GM19395 (cell line): ENCODE measurements around the gene CAMK1.
A peak's percentile ranks its signal among the peaks of the same experiment; 100 is the strongest.

ENCODE experiments used
- ATAC-seq: cut with Tn5 transposase; IDR thresholded peaks from one replicate; pipeline ENCODE4 v1.9.1; 2021; ENCODE audit warnings: mild to moderate bottlenecking, moderate library complexity; ENCODE audit not compliant: unreplicated experiment

Gene CAMK1

GRCh38 chr3:9769426-9770275 is at the start of gene CAMK1:
TSS of gene CAMK1 (minus strand) at chr3:9769947. CDS start at chr3:9767749, 2,198 bp downstream.
- ATAC-seq, result no peak

- ATAC-seq, result no peak
Observed at GRCh38 chr3:9818666-9819335, 49.1 kb upstream of the CAMK1 start.

DNA sequence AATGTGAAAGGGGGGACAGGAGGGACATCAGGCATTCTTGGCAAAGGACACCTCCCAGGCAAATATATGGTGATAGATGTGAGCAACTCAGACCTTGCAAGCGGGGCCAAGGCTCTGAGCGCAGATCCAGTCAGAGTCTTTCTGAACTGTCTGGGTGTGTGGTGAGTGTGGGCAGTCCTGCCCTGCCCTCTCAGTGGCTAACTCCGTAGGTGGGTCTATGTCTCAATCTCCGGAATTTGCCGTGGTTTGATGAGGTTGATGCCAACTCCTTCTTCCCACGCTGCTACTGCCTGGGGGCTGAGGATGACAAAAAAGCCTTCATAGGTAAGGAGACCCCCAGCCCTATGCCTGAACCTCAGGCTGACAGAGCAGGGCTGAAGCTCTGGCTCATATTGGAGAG is 47.7 kb upstream of the CAMK1 start:
- no peak for ATAC-seq

DNA sequence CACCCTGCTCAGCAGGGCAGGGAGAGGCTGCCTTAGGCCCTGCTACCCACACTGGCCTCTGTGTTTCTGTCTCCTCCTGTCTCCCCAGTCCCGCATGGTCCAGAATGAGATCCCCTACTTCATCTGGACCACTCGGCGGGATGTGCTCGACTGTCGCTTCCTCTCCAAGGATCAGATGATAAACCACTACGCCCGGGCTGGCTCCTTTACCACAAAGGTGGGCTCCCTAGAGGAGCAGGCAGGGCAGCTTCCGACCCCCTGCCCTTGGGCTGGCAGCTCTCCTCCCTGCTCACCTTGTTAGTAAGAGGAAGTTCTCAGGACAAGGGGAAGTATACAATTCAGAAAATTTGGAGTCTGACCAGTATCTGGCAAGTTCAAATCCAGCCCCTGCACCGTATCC is 46.2 kb upstream of the CAMK1 start:
- no peak for ATAC-seq

DNA sequence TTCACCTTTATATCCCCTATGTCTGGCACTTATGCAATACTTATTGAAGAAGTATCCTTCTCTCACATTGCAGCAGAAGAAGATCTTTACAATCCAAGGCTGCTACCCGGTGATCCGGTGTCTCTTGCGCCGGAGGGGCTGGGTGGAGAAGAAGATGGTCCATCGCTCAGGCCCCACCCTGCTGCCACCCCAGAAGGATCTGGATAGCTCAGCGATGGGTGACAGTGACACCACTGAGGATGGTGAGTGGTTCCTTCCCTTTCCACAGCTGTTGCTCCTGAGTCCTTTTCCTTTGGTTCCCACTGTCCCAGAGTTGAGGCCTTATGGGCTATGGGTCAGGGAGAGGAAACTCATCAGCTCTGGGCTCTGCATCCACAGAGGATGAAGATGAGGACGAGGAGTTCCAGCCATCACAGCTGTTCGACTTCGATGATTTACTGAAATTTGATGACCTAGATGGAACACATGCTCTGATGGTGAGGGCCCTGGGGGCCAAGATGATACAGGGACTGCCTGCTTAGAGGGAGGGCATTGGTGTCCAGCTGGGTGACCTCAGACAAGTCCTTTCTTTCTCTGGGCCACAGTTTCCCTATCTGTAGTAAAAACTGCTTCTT is 43.2 kb upstream of the CAMK1 start:
- ATAC-seq, result no peak

- no peak for ATAC-seq
Observed at GRCh38 chr3:9810846-9811245, 41.1 kb upstream of the CAMK1 start.

DNA sequence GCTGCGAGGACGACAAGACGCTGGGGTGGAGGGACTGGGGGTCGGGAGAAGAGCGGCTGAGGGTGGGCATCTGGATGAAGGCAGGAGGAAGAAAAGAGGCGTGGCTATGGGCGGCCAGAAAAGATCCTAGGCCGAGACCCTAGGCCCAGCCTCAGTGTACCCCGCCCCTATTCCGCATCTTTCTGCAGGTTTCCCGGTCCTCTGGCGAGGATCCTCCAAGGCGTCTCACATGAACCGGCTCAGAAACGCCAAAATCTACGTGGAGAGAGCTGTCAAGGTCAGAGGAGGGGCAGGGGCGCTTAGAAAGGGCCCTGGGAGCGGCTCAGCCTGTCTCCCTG is 40.7 kb upstream of the CAMK1 start:
- no peak for ATAC-seq

DNA sequence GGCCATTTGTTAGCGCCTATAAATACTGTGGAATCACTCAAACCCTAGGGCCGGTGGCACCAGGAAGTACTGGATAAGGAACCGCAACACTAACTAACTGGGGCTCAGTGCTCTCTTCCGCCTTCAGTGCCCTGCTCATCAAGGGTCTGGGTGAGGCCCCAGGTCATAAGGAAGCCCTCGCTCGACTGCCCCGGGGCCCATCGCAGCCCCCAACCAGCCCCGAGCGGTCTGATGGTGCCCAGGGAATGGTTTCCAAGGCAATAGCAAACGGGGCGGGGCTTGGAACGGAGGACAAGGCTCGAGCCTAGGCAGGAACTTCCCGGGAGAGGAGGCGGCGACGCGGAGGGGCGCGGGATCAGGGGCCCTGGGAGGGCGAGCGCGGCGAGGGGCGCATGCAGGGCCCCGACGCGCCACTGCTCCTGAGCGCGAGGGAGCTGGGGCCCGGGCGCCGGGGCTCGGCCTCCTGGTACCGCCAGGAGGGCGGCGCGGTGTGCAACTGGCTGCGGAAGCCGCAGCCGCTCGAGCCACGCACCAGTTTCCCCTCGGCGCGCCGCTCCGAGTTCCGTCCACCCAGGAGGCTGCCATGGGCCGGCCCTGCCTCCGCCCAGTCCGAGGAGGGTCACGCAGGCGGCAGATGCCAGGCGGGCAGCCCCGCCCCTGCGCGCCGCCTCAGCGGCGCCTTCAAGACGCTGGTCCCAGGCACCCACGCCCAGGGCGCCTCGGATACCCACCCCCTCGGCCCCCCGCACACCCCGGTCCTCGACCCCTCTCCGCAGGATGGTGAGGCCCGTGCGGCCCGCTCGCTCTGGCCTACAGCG is 40.1 kb upstream of the CAMK1 start, which contains the start of gene TTLL3:
TSS of gene TTLL3 (plus strand) at position 648 of the 818 bp plus-strand sequence. CDS start 400 bp downstream, outside the sequence.
- peak; percentile 49 for ATAC-seq

GRCh38 chr3:9809239-9809614 is 39.5 kb upstream of the CAMK1 start:
- ATAC-seq, result peak; percentile 15

GRCh38 chr3:9808345-9809037 is 38.7 kb upstream of the CAMK1 start:
- peak; percentile 52 for ATAC-seq

GRCh38 chr3:9807981-9808344 is 38.2 kb upstream of the CAMK1 start:
- ATAC-seq, result no peak

GRCh38 chr3:9806688-9807589 is 37.2 kb upstream of the CAMK1 start:
- ATAC-seq, result no peak

DNA sequence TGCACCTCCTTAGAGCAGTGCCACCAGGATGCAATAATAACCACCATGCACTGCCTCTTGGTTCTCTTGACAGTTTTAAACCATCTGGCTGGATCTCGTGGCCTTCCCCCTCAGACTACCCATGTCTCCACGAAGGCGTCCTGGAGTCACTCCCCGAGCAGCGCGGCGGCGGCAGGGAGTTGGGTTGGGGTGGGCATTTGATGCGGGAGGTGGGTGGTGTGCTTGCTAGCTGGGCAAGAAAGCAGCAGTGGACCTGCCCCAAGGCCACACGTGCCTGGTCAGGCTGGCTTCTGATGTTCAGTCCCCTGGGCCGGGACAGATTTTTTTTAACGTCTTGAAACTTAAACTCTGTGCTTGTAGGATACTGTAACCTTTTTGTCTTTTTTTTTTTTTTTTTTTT is 36.4 kb upstream of the CAMK1 start:
- no peak for ATAC-seq

GRCh38 chr3:9804996-9805395 is 35.2 kb upstream of the CAMK1 start:
- ATAC-seq, result no peak

GRCh38 chr3:9803494-9803893 is 33.7 kb upstream of the CAMK1 start:
- no peak for ATAC-seq

DNA sequence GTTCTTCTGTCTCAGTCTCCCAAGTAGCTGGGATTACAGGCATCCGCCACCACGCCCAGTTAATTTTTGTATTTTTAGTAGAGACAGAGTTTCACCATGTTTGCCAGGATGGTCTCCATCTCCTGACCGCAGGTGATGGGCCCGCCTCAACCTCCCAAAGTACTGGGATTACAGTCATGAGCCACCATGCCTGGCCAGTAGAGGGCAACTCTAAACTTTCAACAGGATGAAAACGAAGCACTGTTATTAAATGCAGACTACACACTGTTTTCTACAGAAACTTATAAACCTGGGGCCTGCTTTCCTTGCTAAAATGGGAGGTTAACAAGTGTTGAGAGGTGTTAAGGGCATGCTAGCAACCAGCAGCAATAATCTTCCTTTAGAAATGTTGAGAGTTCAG is 30.8 kb upstream of the CAMK1 start:
- no peak for ATAC-seq

- ATAC-seq, result no peak
Observed at GRCh38 chr3:9797196-9797945, 27.6 kb upstream of the CAMK1 start.

- ATAC-seq, result no peak
Observed at GRCh38 chr3:9795207-9795606, 25.5 kb upstream of the CAMK1 start.

DNA sequence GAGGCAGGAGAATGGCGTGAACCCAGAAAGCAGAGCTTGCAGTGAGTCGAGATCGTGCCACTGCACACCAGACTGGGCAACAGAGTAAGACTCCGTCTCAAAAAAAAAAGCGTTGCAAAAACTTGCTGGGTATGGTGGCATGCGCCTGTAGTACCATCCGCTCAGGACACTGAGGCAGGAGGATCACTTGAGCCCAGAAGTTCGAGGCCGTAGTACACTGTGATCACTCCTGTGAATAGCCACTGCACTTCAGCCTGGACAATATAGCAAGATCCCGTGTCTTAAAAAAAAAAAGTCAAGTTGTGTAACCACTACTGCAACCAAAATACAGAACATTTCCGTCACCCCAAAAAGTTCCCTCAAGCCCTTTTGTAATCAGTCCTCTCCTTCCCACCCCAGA is 24.7 kb upstream of the CAMK1 start:
- ATAC-seq, result no peak
